H1 (cell line): ENCODE data around the gene C1orf185. TPM values are rescaled to one million over a fixed set of nuclear protein-coding genes. Genes with fewer than 3 reads are reported as not detected.

Experiments used
- ASH2L ChIP-seq: fragments of 200-600, 300-600 bp; sonication (generic); IDR thresholded peaks from one replicate; pipeline ENCODE4 v1.7.1; 2017; ENCODE audit warnings: low read length
- CBX8 ChIP-seq: fragments of 300-800, 300-1000 bp; sonication (generic); IDR thresholded peaks from 2 replicates; pipeline ENCODE4 v1.7.1; 2016; ENCODE audit warnings: low read depth, low read length, borderline replicate concordance
- CEBPB ChIP-seq: IDR thresholded peaks from 2 replicates; pipeline ENCODE4 v1.6.1; 2012; ENCODE audit warnings: low read depth, low read length
- JUN ChIP-seq: IDR thresholded peaks from 2 replicates; pipeline ENCODE4 v1.6.1; 2011; ENCODE audit warnings: low read depth, mild to moderate bottlenecking, improper control_type of control experiment, low read length
- KDM4A ChIP-seq: IDR thresholded peaks from one replicate; pipeline ENCODE4 v1.7.1; 2012; ENCODE audit warnings: low read depth, mild to moderate bottlenecking, moderate library complexity, low read length, inconsistent platforms; ENCODE audit not compliant: severe bottlenecking
- POLR2AphosphoS5 ChIP-seq: IDR thresholded peaks from 2 replicates; pipeline ENCODE4 v1.6.1; 2011; ENCODE audit warnings: low read depth, low read length
- RFX5 ChIP-seq: IDR thresholded peaks from 2 replicates; pipeline ENCODE4 v1.6.1; 2011; ENCODE audit warnings: low read depth, low read length, improper control_type of control experiment, borderline replicate concordance
- TAF1 ChIP-seq: IDR thresholded peaks from 2 replicates; pipeline ENCODE4 v1.6.1; 2011; ENCODE audit warnings: mild to moderate bottlenecking, low read depth, low read length
- polyA plus RNA-seq, 7 experiments: library from polyadenylated mRNA; depleted of rRNA in 3 of 7; stranded (reverse) in 5 of 7; unstranded in 2 of 7; fragments of >200 nt in 5 of 7; fragments of 200-250 nt in 2 of 7; gene quantifications; 1 replicate in 5 of 7; 2 replicates in 1 of 7; 4 replicates in 1 of 7; pipeline versions ENCODE4 v1.2.1 to v1.2.3, GENCODE V29; 2011 to 2013; ENCODE audit warnings: missing spikeins in 2 of 7, mixed read lengths in 2 of 7
- total RNA-seq: library from RNA; stranded (reverse); fragmentation: NEBNext Ultra II Directional; extraction: Animal tissue kit (Norgen Biotek cat#: 25700); gene quantifications from 2 replicates; pipeline ENCODE4 v1.2.1, GENCODE V29; 2021
- TF ChIP-seq, protein P1 (sequence below): fragments of 300-600 bp; sonication (generic); IDR thresholded peaks from 2 replicates; pipeline ENCODE4 v1.7.1; 2012; ENCODE audit warnings: low read length, moderate library complexity, mild to moderate bottlenecking, inconsistent platforms; ENCODE audit not compliant: insufficient replicate concordance
- TF ChIP-seq, protein P2 (sequence below), 3 experiments: IDR thresholded peaks; 1 replicate in 2 of 3; 2 replicates in 1 of 3; pipeline versions ENCODE4 v1.5.1 to v1.6.1; 2011; ENCODE audit warnings: low read length in 3 of 3, mild to moderate bottlenecking in 3 of 3, inconsistent platforms in 2 of 3, low read depth in 1 of 3, moderate library complexity in 1 of 3; ENCODE audit not compliant: insufficient read depth in 1 of 3; ENCODE audit errors: control extremely low read depth in 1 of 3

C1orf185 gene
- total and polyA plus RNA-seq, 2 of the 8 experiments (the other 6 are each of a cell fraction or from before 2014, with no cell fraction given), result not detected

DNA sequence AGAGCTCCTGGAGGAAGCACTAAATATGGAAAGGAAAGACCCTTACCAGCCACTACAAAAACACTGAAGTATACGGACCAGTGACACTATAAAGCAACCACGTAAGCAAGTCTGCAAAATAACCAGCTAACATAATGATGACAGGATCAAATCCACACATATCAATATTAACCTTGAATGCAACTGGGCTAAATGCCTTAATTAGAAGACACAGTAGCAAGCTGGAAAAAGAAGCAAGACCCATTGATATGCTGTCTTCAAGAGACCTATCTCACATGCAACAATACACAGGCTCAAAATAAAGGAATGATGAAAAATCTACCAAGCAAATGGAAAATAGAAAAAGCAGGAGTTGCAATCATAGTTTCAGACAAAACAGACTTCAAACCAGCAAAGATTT lies 31.0 kb downstream of the C1orf185 start (continued):
- TF ChIP-seq, protein P1, sequence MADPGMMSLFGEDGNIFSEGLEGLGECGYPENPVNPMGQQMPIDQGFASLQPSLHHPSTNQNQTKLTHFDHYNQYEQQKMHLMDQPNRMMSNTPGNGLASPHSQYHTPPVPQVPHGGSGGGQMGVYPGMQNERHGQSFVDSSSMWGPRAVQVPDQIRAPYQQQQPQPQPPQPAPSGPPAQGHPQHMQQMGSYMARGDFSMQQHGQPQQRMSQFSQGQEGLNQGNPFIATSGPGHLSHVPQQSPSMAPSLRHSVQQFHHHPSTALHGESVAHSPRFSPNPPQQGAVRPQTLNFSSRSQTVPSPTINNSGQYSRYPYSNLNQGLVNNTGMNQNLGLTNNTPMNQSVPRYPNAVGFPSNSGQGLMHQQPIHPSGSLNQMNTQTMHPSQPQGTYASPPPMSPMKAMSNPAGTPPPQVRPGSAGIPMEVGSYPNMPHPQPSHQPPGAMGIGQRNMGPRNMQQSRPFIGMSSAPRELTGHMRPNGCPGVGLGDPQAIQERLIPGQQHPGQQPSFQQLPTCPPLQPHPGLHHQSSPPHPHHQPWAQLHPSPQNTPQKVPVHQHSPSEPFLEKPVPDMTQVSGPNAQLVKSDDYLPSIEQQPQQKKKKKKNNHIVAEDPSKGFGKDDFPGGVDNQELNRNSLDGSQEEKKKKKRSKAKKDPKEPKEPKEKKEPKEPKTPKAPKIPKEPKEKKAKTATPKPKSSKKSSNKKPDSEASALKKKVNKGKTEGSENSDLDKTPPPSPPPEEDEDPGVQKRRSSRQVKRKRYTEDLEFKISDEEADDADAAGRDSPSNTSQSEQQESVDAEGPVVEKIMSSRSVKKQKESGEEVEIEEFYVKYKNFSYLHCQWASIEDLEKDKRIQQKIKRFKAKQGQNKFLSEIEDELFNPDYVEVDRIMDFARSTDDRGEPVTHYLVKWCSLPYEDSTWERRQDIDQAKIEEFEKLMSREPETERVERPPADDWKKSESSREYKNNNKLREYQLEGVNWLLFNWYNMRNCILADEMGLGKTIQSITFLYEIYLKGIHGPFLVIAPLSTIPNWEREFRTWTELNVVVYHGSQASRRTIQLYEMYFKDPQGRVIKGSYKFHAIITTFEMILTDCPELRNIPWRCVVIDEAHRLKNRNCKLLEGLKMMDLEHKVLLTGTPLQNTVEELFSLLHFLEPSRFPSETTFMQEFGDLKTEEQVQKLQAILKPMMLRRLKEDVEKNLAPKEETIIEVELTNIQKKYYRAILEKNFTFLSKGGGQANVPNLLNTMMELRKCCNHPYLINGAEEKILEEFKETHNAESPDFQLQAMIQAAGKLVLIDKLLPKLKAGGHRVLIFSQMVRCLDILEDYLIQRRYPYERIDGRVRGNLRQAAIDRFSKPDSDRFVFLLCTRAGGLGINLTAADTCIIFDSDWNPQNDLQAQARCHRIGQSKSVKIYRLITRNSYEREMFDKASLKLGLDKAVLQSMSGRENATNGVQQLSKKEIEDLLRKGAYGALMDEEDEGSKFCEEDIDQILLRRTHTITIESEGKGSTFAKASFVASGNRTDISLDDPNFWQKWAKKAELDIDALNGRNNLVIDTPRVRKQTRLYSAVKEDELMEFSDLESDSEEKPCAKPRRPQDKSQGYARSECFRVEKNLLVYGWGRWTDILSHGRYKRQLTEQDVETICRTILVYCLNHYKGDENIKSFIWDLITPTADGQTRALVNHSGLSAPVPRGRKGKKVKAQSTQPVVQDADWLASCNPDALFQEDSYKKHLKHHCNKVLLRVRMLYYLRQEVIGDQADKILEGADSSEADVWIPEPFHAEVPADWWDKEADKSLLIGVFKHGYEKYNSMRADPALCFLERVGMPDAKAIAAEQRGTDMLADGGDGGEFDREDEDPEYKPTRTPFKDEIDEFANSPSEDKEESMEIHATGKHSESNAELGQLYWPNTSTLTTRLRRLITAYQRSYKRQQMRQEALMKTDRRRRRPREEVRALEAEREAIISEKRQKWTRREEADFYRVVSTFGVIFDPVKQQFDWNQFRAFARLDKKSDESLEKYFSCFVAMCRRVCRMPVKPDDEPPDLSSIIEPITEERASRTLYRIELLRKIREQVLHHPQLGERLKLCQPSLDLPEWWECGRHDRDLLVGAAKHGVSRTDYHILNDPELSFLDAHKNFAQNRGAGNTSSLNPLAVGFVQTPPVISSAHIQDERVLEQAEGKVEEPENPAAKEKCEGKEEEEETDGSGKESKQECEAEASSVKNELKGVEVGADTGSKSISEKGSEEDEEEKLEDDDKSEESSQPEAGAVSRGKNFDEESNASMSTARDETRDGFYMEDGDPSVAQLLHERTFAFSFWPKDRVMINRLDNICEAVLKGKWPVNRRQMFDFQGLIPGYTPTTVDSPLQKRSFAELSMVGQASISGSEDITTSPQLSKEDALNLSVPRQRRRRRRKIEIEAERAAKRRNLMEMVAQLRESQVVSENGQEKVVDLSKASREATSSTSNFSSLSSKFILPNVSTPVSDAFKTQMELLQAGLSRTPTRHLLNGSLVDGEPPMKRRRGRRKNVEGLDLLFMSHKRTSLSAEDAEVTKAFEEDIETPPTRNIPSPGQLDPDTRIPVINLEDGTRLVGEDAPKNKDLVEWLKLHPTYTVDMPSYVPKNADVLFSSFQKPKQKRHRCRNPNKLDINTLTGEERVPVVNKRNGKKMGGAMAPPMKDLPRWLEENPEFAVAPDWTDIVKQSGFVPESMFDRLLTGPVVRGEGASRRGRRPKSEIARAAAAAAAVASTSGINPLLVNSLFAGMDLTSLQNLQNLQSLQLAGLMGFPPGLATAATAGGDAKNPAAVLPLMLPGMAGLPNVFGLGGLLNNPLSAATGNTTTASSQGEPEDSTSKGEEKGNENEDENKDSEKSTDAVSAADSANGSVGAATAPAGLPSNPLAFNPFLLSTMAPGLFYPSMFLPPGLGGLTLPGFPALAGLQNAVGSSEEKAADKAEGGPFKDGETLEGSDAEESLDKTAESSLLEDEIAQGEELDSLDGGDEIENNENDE, result no peak
- TF ChIP-seq ASH2L (no peak), JUN (no peak), RFX5 (no peak), KDM4A (no peak), TAF1 (no peak), CEBPB (no peak), POLR2AphosphoS5 (no peak), CBX8 (no peak)
- TF ChIP-seq, protein P2, sequence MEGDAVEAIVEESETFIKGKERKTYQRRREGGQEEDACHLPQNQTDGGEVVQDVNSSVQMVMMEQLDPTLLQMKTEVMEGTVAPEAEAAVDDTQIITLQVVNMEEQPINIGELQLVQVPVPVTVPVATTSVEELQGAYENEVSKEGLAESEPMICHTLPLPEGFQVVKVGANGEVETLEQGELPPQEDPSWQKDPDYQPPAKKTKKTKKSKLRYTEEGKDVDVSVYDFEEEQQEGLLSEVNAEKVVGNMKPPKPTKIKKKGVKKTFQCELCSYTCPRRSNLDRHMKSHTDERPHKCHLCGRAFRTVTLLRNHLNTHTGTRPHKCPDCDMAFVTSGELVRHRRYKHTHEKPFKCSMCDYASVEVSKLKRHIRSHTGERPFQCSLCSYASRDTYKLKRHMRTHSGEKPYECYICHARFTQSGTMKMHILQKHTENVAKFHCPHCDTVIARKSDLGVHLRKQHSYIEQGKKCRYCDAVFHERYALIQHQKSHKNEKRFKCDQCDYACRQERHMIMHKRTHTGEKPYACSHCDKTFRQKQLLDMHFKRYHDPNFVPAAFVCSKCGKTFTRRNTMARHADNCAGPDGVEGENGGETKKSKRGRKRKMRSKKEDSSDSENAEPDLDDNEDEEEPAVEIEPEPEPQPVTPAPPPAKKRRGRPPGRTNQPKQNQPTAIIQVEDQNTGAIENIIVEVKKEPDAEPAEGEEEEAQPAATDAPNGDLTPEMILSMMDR (IDR thresholded peaks at IDR 0.05; ENCODE audit: control extremely low read depth in 1 of 3, insufficient read depth in 1 of 3, low read depth in 1 of 3, low read length in 3 of 3), result no peak
